Measurements from ENCODE around the gene MYLK2. TPM values are rescaled to one million over a fixed set of nuclear protein-coding genes. Genes with fewer than 3 reads are reported as not detected.

The MYLK2 gene
- polyA plus RNA-seq, 1 donor from 2014 or later = 0.22 TPM

- Histone ChIP-seq H3K36me3 (ENCODE audit: insufficient read depth, low read length) (no peaks in the 10 kb centered on the region), H3F3A (ENCODE audit: insufficient read depth, low read length, poor library complexity, severe bottlenecking) (no peaks in the 10 kb centered on the region), H4K20me1 (ENCODE audit: insufficient read depth) (no peaks in the 10 kb centered on the region), H3K27ac (ENCODE audit: low read length) (no peak overlapping the region), H2AFZ (ENCODE audit: low read depth, low read length) (no peak overlapping the region), H3K9me3 (ENCODE audit: low read length) (no peaks in the 10 kb centered on the region), H3K4me3 (ENCODE audit: low read length) (no peak overlapping the region), H3K27me3 (ENCODE audit: insufficient read depth, low read depth, low read length) (peaks cover 14% of the 10 kb centered on the region), H3K9me2 (ENCODE audit: insufficient read depth, low read length) (no peaks in the 10 kb centered on the region), H3K4me2 (ENCODE audit: low read length) (no peak overlapping the region), H3K79me2 (replicated peaks; ENCODE audit: insufficient read depth, low read length) (no peaks in the 10 kb centered on the region), H3K9ac (ENCODE audit: low read length) (no peak overlapping the region)
- TF ChIP-seq REST (IDR thresholded peaks at IDR 0.05; ENCODE audit: borderline replicate concordance) = no peak
- no peak for TF ChIP-seq SMC3 (conservative IDR thresholded peaks at IDR 0.05; ENCODE audit: poor library complexity)
- TF ChIP-seq EZH2 (IDR thresholded peaks at IDR 0.05; ENCODE audit: borderline replicate concordance, insufficient read depth, low read length, poor library complexity, severe bottlenecking) = no peak
These were observed 32.2 kb downstream of the MYLK2 start for GRCh38 chr20:31851240-31851955.

GRCh38 chr20:31853481-31853880, 34.3 kb downstream of the MYLK2 start:
- no peaks in the 10 kb centered on the region for H3K79me2 ChIP-seq (replicated peaks; ENCODE audit: insufficient read depth, low read length)
- no peak overlapping the region for H2AFZ ChIP-seq (ENCODE audit: low read depth, low read length)
- H3K9me3 ChIP-seq (ENCODE audit: low read length) = no peaks in the 10 kb centered on the region
- H3K9ac ChIP-seq (ENCODE audit: low read length) = no peak overlapping the region
- no peak overlapping the region for H3K4me3 ChIP-seq (ENCODE audit: low read length)
- H3F3A ChIP-seq (ENCODE audit: insufficient read depth, low read length, poor library complexity, severe bottlenecking) = no peaks in the 10 kb centered on the region
- H3K4me2 ChIP-seq (ENCODE audit: low read length) = no peak overlapping the region
- H4K20me1 ChIP-seq (ENCODE audit: insufficient read depth) = no peaks in the 10 kb centered on the region
- no peaks in the 10 kb centered on the region for H3K9me2 ChIP-seq (ENCODE audit: insufficient read depth, low read length)
- TF ChIP-seq TAF1 (IDR thresholded peaks at IDR 0.05; ENCODE audit: low read depth) (no peak), RAD21 (conservative IDR thresholded peaks at IDR 0.05) (no peak), REST (IDR thresholded peaks at IDR 0.05; ENCODE audit: borderline replicate concordance) (no peak), CTCF (IDR thresholded peaks at IDR 0.05; ENCODE audit: poor library complexity, severe bottlenecking) (no peak), EP300 (conservative IDR thresholded peaks at IDR 0.05; ENCODE audit: poor library complexity, severe bottlenecking) (no peak), SMC3 (conservative IDR thresholded peaks at IDR 0.05; ENCODE audit: poor library complexity) (no peak), POLR2AphosphoS5 (IDR thresholded peaks at IDR 0.05) (no peak), EZH2 (IDR thresholded peaks at IDR 0.05; ENCODE audit: borderline replicate concordance, insufficient read depth, low read length, poor library complexity, severe bottlenecking) (no peak), MXI1 (conservative IDR thresholded peaks at IDR 0.05; ENCODE audit: poor library complexity, severe bottlenecking) (no peak)
- H3K27ac ChIP-seq (ENCODE audit: low read length) = no peak overlapping the region
- H3K27me3 ChIP-seq (ENCODE audit: insufficient read depth, low read depth, low read length) = peaks cover 14% of the 10 kb centered on the region
- H3K36me3 ChIP-seq (ENCODE audit: insufficient read depth, low read length) = no peaks in the 10 kb centered on the region

Data from neural cell (in vitro differentiated cells).